ENCODE data around the gene FRYL.

DNA sequence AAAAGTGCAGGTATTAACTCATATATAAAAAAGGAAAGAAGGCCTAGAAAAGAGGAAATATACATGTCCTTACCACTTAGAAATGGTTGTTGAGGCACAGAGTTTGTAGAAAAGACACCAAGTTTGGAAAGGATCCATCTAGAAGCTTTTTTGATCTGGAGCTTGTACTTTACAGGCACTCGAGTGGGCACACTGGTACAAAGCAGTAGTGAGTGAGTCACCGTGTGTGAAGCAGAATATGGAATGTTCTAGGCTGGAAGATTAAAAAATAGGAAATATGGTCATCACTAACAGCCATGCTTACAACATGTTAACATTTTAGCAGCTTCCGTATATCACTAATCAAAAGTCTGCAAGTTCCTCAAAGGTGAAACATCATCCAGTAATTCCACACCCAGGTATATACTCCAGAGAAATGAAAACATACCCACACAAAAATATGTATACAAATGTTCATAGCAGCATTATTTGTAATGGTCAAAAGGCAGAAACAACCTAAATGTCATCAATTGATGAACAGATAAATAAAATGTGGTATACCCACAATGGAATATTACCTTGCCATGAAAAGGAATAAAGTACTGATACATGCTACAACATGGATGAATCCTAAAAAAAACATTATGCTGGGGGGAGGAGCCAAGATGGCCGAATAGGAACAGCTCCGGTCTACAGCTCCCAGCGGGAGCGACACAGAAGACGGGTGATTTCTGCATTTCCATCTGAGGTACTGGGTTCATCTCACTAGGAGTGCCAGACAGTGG, 69.5 kb downstream of the FRYL start:
- TF ChIP-seq, protein P1, sequence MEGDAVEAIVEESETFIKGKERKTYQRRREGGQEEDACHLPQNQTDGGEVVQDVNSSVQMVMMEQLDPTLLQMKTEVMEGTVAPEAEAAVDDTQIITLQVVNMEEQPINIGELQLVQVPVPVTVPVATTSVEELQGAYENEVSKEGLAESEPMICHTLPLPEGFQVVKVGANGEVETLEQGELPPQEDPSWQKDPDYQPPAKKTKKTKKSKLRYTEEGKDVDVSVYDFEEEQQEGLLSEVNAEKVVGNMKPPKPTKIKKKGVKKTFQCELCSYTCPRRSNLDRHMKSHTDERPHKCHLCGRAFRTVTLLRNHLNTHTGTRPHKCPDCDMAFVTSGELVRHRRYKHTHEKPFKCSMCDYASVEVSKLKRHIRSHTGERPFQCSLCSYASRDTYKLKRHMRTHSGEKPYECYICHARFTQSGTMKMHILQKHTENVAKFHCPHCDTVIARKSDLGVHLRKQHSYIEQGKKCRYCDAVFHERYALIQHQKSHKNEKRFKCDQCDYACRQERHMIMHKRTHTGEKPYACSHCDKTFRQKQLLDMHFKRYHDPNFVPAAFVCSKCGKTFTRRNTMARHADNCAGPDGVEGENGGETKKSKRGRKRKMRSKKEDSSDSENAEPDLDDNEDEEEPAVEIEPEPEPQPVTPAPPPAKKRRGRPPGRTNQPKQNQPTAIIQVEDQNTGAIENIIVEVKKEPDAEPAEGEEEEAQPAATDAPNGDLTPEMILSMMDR (IDR thresholded peaks at IDR 0.05 in 4 of 5, conservative IDR thresholded peaks at IDR 0.05 in 1 of 5) = no peak
- no peak for TF ChIP-seq POLR2A (IDR thresholded peaks at IDR 0.05)
